B cell (primary cell): Measurements from ENCODE around the gene B3GAT3. TPM values are rescaled to one million over a fixed set of nuclear protein-coding genes. Genes with fewer than 3 reads are reported as not detected.

Experiments
- ATAC-seq: fragments of 200-7000 bp; cut with Tn5 transposase; one replicate; pipeline ENCODE4 v1.10.0; 2021; ENCODE audit warnings: low read depth, mild to moderate bottlenecking, moderate number of reproducible peaks, moderate library complexity
- CTCF ChIA-PET: fragments of 350-600 bp; sonication (Branson Sonifier 250); formaldehyde crosslinking; loops from one replicate; lab custom pipeline; 2021; ENCODE audit warnings: antibody characterized with exemption, inconsistent platforms; lab: Charles Lee
- POLR2A ChIA-PET: fragments of 350-600 bp; sonication (Branson Sonifier 250); formaldehyde crosslinking; loops from one replicate; lab custom pipeline; 2021; ENCODE audit warnings: antibody characterized with exemption; lab: Charles Lee
- DNase-seq: peaks from one replicate; pipeline ENCODE4 v3.0.0; 2013
- H2AFZ ChIP-seq: 2 replicates; pipeline ENCODE4 v1.6.1; 2012; ENCODE audit warnings: mild to moderate bottlenecking, low read depth, low read length; ENCODE audit not compliant: insufficient read depth, poor library complexity, severe bottlenecking
- H3K27ac ChIP-seq, 2 donors: 1 replicate in 1 of 2; 2 replicates in 1 of 2; pipeline ENCODE4 v1.5.1; 2012 to 2013; ENCODE audit warnings: low read length in 2 of 2, mild to moderate bottlenecking in 2 of 2, moderate library complexity in 1 of 2
- H3K27me3 ChIP-seq, 4 experiments: fragments of 200-600 bp in 1 of 4; sonication (generic) in 1 of 4; replicated peaks in 1 of 4; 1 replicate in 2 of 4; 2 replicates in 2 of 4; pipeline versions ENCODE4 v1.6.1 to v1.7.0; 2013 to 2016; ENCODE audit warnings: low read length in 3 of 4, mild to moderate bottlenecking in 2 of 4, mixed read lengths in 1 of 4, moderate library complexity in 1 of 4; ENCODE audit not compliant: insufficient read depth in 4 of 4, control insufficient read depth in 3 of 4; ENCODE audit errors: control extremely low read depth in 1 of 4
- H3K36me3 ChIP-seq, 2 experiments: replicated peaks in 1 of 2; 1 replicate in 1 of 2; 2 replicates in 1 of 2; pipeline versions ENCODE4 v1.6.1 to v1.7.1; 2013; ENCODE audit warnings: low read length in 1 of 2; ENCODE audit not compliant: insufficient read depth in 2 of 2, control insufficient read depth in 1 of 2; ENCODE audit errors: control extremely low read depth in 1 of 2, extremely low read depth in 1 of 2
- H3K4me1 ChIP-seq, 2 donors: fragments of 200-600 bp in 1 of 2; sonication (generic) in 1 of 2; 1 replicate in 1 of 2; 2 replicates in 1 of 2; pipeline versions ENCODE4 v1.5.1 to v1.6.1; 2013 to 2017; ENCODE audit warnings: low read length in 2 of 2; ENCODE audit not compliant: control insufficient read depth in 2 of 2, insufficient read depth in 2 of 2
- H3K4me2 ChIP-seq: replicated peaks from 2 replicates; pipeline ENCODE3; 2012; ENCODE audit warnings: mild to moderate bottlenecking, low read depth, low read length; ENCODE audit not compliant: poor library complexity, severe bottlenecking
- H3K4me3 ChIP-seq, 5 experiments: fragments of 200-600 bp in 1 of 5; sonication (generic) in 1 of 5; 1 replicate in 3 of 5; 2 replicates in 2 of 5; pipeline versions ENCODE4 v1.5.1 to v1.7.0; 2011 to 2016; ENCODE audit warnings: low read length in 4 of 5, mild to moderate bottlenecking in 4 of 5, low read depth in 2 of 5, control low read depth in 1 of 5, moderate library complexity in 1 of 5; ENCODE audit not compliant: insufficient read depth in 1 of 5; ENCODE audit errors: control extremely low read depth in 1 of 5, extremely low read depth in 1 of 5
- H3K79me2 ChIP-seq: fragments of 200-600 bp; sonication (generic); one replicate; pipeline ENCODE4 v1.6.0; 2016; ENCODE audit warnings: low read length; ENCODE audit not compliant: control insufficient read depth, insufficient read depth
- H3K9ac ChIP-seq: fragments of 200-600 bp; sonication (generic); 2 replicates; pipeline ENCODE4 v1.6.1; 2017; ENCODE audit warnings: mild to moderate bottlenecking, low read length, moderate library complexity
- H3K9me3 ChIP-seq, 3 donors: one replicate each; pipeline versions ENCODE4 v1.6.1 to v1.7.1; 2013; ENCODE audit warnings: low read length in 2 of 3; ENCODE audit not compliant: control insufficient read depth in 2 of 3, insufficient read depth in 1 of 3; ENCODE audit errors: control extremely low read depth in 1 of 3
- H4K20me1 ChIP-seq: 2 replicates; pipeline ENCODE4 v1.6.0; 2012; ENCODE audit warnings: mild to moderate bottlenecking, low read length; ENCODE audit not compliant: insufficient read depth, control insufficient read depth, poor library complexity, severe bottlenecking
- H3K27ac Mint-ChIP-seq: one replicate; pipeline ENCODE4 v1.8.0; 2021; ENCODE audit warnings: mixed read lengths
- H3K27me3 Mint-ChIP-seq: one replicate; pipeline ENCODE4 v1.8.0; 2021; ENCODE audit warnings: mixed read lengths
- H3K4me1 Mint-ChIP-seq: one replicate; pipeline ENCODE4 v1.8.0; 2021; ENCODE audit warnings: mixed read lengths
- H3K4me3 Mint-ChIP-seq: one replicate; pipeline ENCODE4 v1.8.0; 2021; ENCODE audit warnings: mixed read lengths
- H3K9me3 Mint-ChIP-seq: one replicate; pipeline ENCODE4 v1.8.0; 2022; ENCODE audit warnings: mixed read lengths; ENCODE audit not compliant: insufficient read depth
- CTCF ChIP-seq: fragments of 200-600 bp; IDR thresholded peaks from one replicate; pipeline ENCODE4 v1.8.0; 2022; ENCODE audit warnings: antibody characterized with exemption, mild to moderate bottlenecking
- EZH2 ChIP-seq: IDR thresholded peaks from 2 replicates; pipeline ENCODE4 v1.6.1; 2012; ENCODE audit warnings: borderline replicate concordance, low read depth, mild to moderate bottlenecking, moderate library complexity, low read length; ENCODE audit not compliant: insufficient read depth, poor library complexity, severe bottlenecking
- WGBS: methylation state at CpG from one replicate; pipeline ENCODE4 v1.1.5; 2013; ENCODE audit warnings: missing lambda C conversion rate; ENCODE audit not compliant: insufficient coverage; 5-methylcytosine and 5-hydroxymethylcytosine counted together
- intact Hi-C: fragments of 100-400 bp; cut with micrococcal nuclease; formaldehyde crosslinking; loops from one replicate; pipeline ENCODE4 v1.10.0; 2022
- polyA plus RNA-seq: library from polyadenylated mRNA; depleted of rRNA; stranded (reverse); fragments of >200 nt; gene quantifications from 2 replicates; pipeline ENCODE4 v1.2.3, GENCODE V29; 2012
- total RNA-seq, 2 donors: library from RNA; stranded (reverse); fragments of 120-200 nt in 1 of 2; gene quantifications; 1 replicate in 1 of 2; 2 replicates in 1 of 2; pipeline versions ENCODE4 v1.2.3 to v1.2.4, GENCODE V29; 2013 to 2022

Gene B3GAT3
- total and polyA plus RNA-seq, 2 donors (not counting 1 experiment from before 2014, with no cell fraction given), result 66.6 to 89.3 TPM

GRCh38 chr11:62592989-62593421 is 28.8 kb downstream of the B3GAT3 start:
- Histone ChIP-seq H3K9me3 (no peaks in the 10 kb centered on the region), H4K20me1 (no peaks in the 10 kb centered on the region), H3K4me3 (no peak overlapping the region), H3K4me1 (peaks cover 23 to 34% of the 10 kb centered on the region in 2 donors), H3K27ac (peak overlapping the region in 1 of 2 donors; percentile 85), H3K27me3 (no peaks in the 10 kb centered on the region), H3K36me3 (peaks cover 4 to 51% of the 10 kb centered on the region in 2 experiments), H3K79me2 (peaks cover 29% of the 10 kb centered on the region), H3K4me2 (peak overlapping the region; percentile 86), H2AFZ (no peak overlapping the region), H3K9ac (no peak overlapping the region)
- intact Hi-C loops, result loop anchor here (1.0 to 5.0 kb wide), 7 partner anchors 51 to 289 kb away; partner anchors contain the start of genes BSCL2, GNG3, INTS5 and SLC3A2
- WGBS, result 100% methylated on average over 4 of the region's 8 CpGs
- no peak overlapping the region for H3K27ac Mint-ChIP-seq
- H3K4me3 Mint-ChIP-seq, result peak overlapping the region; percentile 91
- DNase-seq, result no peak
- ChIA-PET CTCF (interaction anchor here (0.6 to 5.1 kb wide), 23 partner anchors 8 to 288 kb away, joined by 3 to 47 read pairs (median 5); partner anchors contain the start of genes B3GAT3, C11orf98, CSKMT and EEF1G), POLR2A (interaction anchor here (0.6 to 3.2 kb wide), 11 partner anchors 8 to 160 kb away, joined by 3 to 63 read pairs (median 14); partner anchors contain the start of genes B3GAT3, C11orf98, CSKMT and EEF1G)
- no peaks in the 10 kb centered on the region for H3K9me3 Mint-ChIP-seq
- peaks cover 42% of the 10 kb centered on the region for H3K4me1 Mint-ChIP-seq
- ATAC-seq, result no peak
- H3K27me3 Mint-ChIP-seq, result no peaks in the 10 kb centered on the region
- no peak for TF ChIP-seq CTCF
- no peak for TF ChIP-seq EZH2
